Panc1 (cell line): ENCODE data around the gene EIF2S2. TPM values are rescaled to one million over a fixed set of nuclear protein-coding genes. Genes with fewer than 3 reads are reported as not detected.

Experiments used
- ATAC-seq: fragments of 200-7000 bp; cut with Tn5 transposase; 2 replicates; pipeline ENCODE4 v1.9.1; 2020; ENCODE audit warnings: mild to moderate bottlenecking, moderate library complexity
- BruUV-seq: library from RNA; stranded (reverse); fragments of 400-500 nt; replicated peaks from 2 replicates; lab custom pipeline; 2021; lab: Mats Ljungman, UMichigan
- CTCF ChIA-PET: fragments of 300-600 bp; sonication (Branson Sonifier 250); formaldehyde crosslinking; loops from one replicate; lab custom pipeline; 2022; ENCODE audit warnings: antibody characterized with exemption; lab: Charles Lee
- POLR2A ChIA-PET: fragments of 300-600 bp; sonication (Branson Sonifier 250); formaldehyde crosslinking; loops from one replicate; lab custom pipeline; 2022; ENCODE audit warnings: antibody characterized with exemption; lab: Charles Lee
- DNase-seq: peaks from one replicate; pipeline ENCODE4 v3.0.0-alpha.2; 2010; ENCODE audit warnings: low read depth, low spot score
- H3K27ac ChIP-seq: 2 replicates; pipeline ENCODE4 v1.5.1; 2011; ENCODE audit warnings: mild to moderate bottlenecking, low read length, inconsistent platforms
- H3K27me3 ChIP-seq: fragments of 200-500 bp; sonication (Bioruptor generic); 2 replicates; pipeline ENCODE4 v1.6.0; 2014; ENCODE audit warnings: low read length, inconsistent platforms; ENCODE audit not compliant: control insufficient read depth, insufficient read depth
- H3K36me3 ChIP-seq: fragments of 200-500 bp; sonication (Bioruptor generic); 2 replicates; pipeline ENCODE4 v1.5.1; 2014; ENCODE audit warnings: inconsistent platforms, mild to moderate bottlenecking, low read length, moderate library complexity; ENCODE audit not compliant: control insufficient read depth, insufficient read depth
- H3K4me1 ChIP-seq: 2 replicates; pipeline ENCODE4 v1.5.1; 2011; ENCODE audit warnings: inconsistent platforms, mild to moderate bottlenecking, low read length, moderate library complexity; ENCODE audit not compliant: control insufficient read depth, insufficient read depth
- H3K4me3 ChIP-seq, 2 experiments: 2 replicates each; pipeline ENCODE4 v1.5.1; 2011 to 2012; ENCODE audit warnings: low read depth in 2 of 2, low read length in 2 of 2, mild to moderate bottlenecking in 2 of 2, inconsistent platforms in 1 of 2, moderate library complexity in 1 of 2
- H3K9me3 ChIP-seq: fragments of 200-500 bp; sonication (Bioruptor generic); 2 replicates; pipeline ENCODE4 v1.5.1; 2014; ENCODE audit warnings: low read depth, mild to moderate bottlenecking, inconsistent platforms, low read length, moderate library complexity; ENCODE audit not compliant: control insufficient read depth, insufficient read depth
- CTCF ChIP-seq: fragments of 450-650 bp; IDR thresholded peaks from 2 replicates; pipeline ENCODE4 v1.5.1; 2017; ENCODE audit warnings: mild to moderate bottlenecking
- POLR2AphosphoS5 ChIP-seq: IDR thresholded peaks from 2 replicates; pipeline ENCODE4 v1.6.1; 2012; ENCODE audit warnings: mild to moderate bottlenecking, low read depth, low read length, moderate library complexity
- REST ChIP-seq, 2 experiments: IDR thresholded peaks; 2 replicates each; pipeline ENCODE4 v1.6.1; 2011 to 2012; ENCODE audit warnings: low read depth in 2 of 2, control low read depth in 1 of 2, low read length in 1 of 2, mild to moderate bottlenecking in 1 of 2, moderate library complexity in 1 of 2; ENCODE audit not compliant: insufficient read depth in 1 of 2
- SIN3A ChIP-seq: IDR thresholded peaks from 2 replicates; pipeline ENCODE4 v1.6.1; 2012; ENCODE audit warnings: low read depth, mild to moderate bottlenecking, low read length, moderate library complexity, borderline replicate concordance; ENCODE audit not compliant: insufficient read depth
- TCF7L2 ChIP-seq: IDR thresholded peaks from 2 replicates; pipeline ENCODE4 v1.6.1; 2011; ENCODE audit warnings: mild to moderate bottlenecking, low read depth, low read length, inconsistent platforms
- in situ Hi-C: cut with HindIII; loops from 2 replicates; pipeline ENCODE4 v1.10.0; 2016; ENCODE audit warnings: low sequenced_read_pairs, low pct_unique_long_range_greater_than_20kb
- intact Hi-C: fragments of 100-400 bp; cut with micrococcal nuclease; formaldehyde crosslinking; loops from one replicate; pipeline ENCODE4 v1.10.0; 2022; ENCODE audit not compliant: unreplicated experiment
- total RNA-seq: library from RNA; stranded (reverse); gene quantifications from one replicate; pipeline ENCODE4 v1.2.1, GENCODE V29; 2021; ENCODE audit not compliant: unreplicated experiment

The EIF2S2 gene
- total RNA-seq, 1 experiment from 2014 or later = 82.0 TPM

- Histone ChIP-seq H3K27ac (no peak overlapping the region), H3K36me3 (no peaks in the 10 kb centered on the region), H3K4me3 (no peak overlapping the region), H3K27me3 (no peaks in the 10 kb centered on the region), H3K4me1 (peaks cover 5% of the 10 kb centered on the region), H3K9me3 (no peaks in the 10 kb centered on the region)
- BruUV-seq = no TSS peak
- ATAC-seq (no peak), DNase-seq (no peak)
- POLR2A ChIA-PET = no interaction called here
- CTCF ChIA-PET = no interaction called here
- intact Hi-C loops = loop anchor here (10.0 kb wide), 1 partner anchor 129 kb away; no protein-coding TSS in a partner anchor
- in situ Hi-C loops = no loop called here
- TF ChIP-seq POLR2AphosphoS5 = no peak
- TF ChIP-seq SIN3A = no peak
- TF ChIP-seq REST (IDR thresholded peaks at IDR 0.05; ENCODE audit: insufficient read depth in 1 of 2, low read depth in 2 of 2, low read length in 1 of 2) = no peak
- no peak for TF ChIP-seq CTCF
Observed at GRCh38 chr20:34064286-34064685, 47.8 kb downstream of the EIF2S2 start.

- intact Hi-C loops (loop anchor here (10.0 kb wide), 1 partner anchor 128 kb away; no protein-coding TSS in a partner anchor), in situ Hi-C loops (no loop called here)
- ChIA-PET CTCF (no interaction called here), POLR2A (no interaction called here)
- no peaks in the 10 kb centered on the region for H3K4me1 ChIP-seq
- DNase-seq = no peak
- H3K27ac ChIP-seq = no peak overlapping the region
- ATAC-seq = no peak
- TF ChIP-seq TCF7L2 (no peak), SIN3A (no peak), POLR2AphosphoS5 (no peak), REST (IDR thresholded peaks at IDR 0.05; ENCODE audit: insufficient read depth in 1 of 2, low read depth in 2 of 2, low read length in 1 of 2) (no peak), CTCF (no peak)
- H3K36me3 ChIP-seq = no peaks in the 10 kb centered on the region
- H3K9me3 ChIP-seq = no peaks in the 10 kb centered on the region
- BruUV-seq = no TSS peak
- H3K4me3 ChIP-seq = no peak overlapping the region
- H3K27me3 ChIP-seq = no peaks in the 10 kb centered on the region
Observed at GRCh38 chr20:34062570-34063482, 49.2 kb downstream of the EIF2S2 start.
